Mesenchymal stem cell (in vitro differentiated cells and primary cell): ENCODE measurements around the gene TNFAIP1.

ENCODE experiments used
- DNase-seq: peaks from one replicate; pipeline ENCODE4 v3.0.0-alpha.2; 2013
- H2AFZ ChIP-seq: one replicate; pipeline ENCODE4 v1.6.1; 2013; ENCODE audit warnings: low read depth, mild to moderate bottlenecking, control low read depth, inconsistent platforms, low read length, moderate library complexity
- H2AK5ac ChIP-seq: 2 replicates; pipeline ENCODE4 v1.6.1; 2013; ENCODE audit warnings: low read length, moderate library complexity, mild to moderate bottlenecking, inconsistent platforms; ENCODE audit not compliant: severe bottlenecking
- H2BK120ac ChIP-seq: one replicate; pipeline ENCODE4 v1.6.1; 2013; ENCODE audit warnings: low read depth, mild to moderate bottlenecking, inconsistent platforms, low read length, moderate library complexity
- H2BK12ac ChIP-seq, 2 experiments: one replicate each; pipeline ENCODE4 v1.6.1; 2013; ENCODE audit warnings: inconsistent platforms in 2 of 2, low read length in 2 of 2, mild to moderate bottlenecking in 2 of 2, moderate library complexity in 2 of 2, control low read depth in 1 of 2
- H2BK15ac ChIP-seq: one replicate; pipeline ENCODE4 v1.6.1; 2013; ENCODE audit warnings: mild to moderate bottlenecking, low read depth, inconsistent platforms; ENCODE audit not compliant: poor library complexity, severe bottlenecking
- H2BK5ac ChIP-seq: 2 replicates; pipeline ENCODE4 v1.6.1; 2013; ENCODE audit warnings: low read depth, mild to moderate bottlenecking, low read length, control low read depth, inconsistent platforms; ENCODE audit not compliant: poor library complexity, severe bottlenecking
- H3K14ac ChIP-seq, 2 experiments: one replicate each; pipeline ENCODE4 v1.6.1; 2013; ENCODE audit warnings: inconsistent platforms in 2 of 2, low read length in 2 of 2, control low read depth in 1 of 2, mild to moderate bottlenecking in 1 of 2, moderate library complexity in 1 of 2
- H3K18ac ChIP-seq, 2 experiments: one replicate each; pipeline ENCODE4 v1.6.1; 2013; ENCODE audit warnings: inconsistent platforms in 2 of 2, low read length in 2 of 2, control low read depth in 1 of 2, low read depth in 1 of 2, mild to moderate bottlenecking in 1 of 2
- H3K23ac ChIP-seq, 2 experiments: one replicate each; pipeline ENCODE4 v1.6.1; 2013; ENCODE audit warnings: inconsistent platforms in 2 of 2, low read length in 2 of 2, mild to moderate bottlenecking in 2 of 2, moderate library complexity in 2 of 2, control low read depth in 1 of 2
- H3K27ac ChIP-seq: 2 replicates; pipeline ENCODE4 v1.5.1; 2013; ENCODE audit warnings: mild to moderate bottlenecking, moderate library complexity, low read length, control low read depth, inconsistent platforms; ENCODE audit not compliant: poor library complexity, severe bottlenecking
- H3K27me3 ChIP-seq, 2 experiments: 2 replicates each; pipeline versions ENCODE4 v1.6.1 to v1.7.0; 2013; ENCODE audit warnings: low read length in 2 of 2, mild to moderate bottlenecking in 2 of 2, moderate library complexity in 2 of 2, control low read depth in 1 of 2, inconsistent platforms in 1 of 2; ENCODE audit not compliant: control insufficient read depth in 1 of 2, insufficient read depth in 1 of 2
- H3K36me3 ChIP-seq, 2 experiments: 2 replicates each; pipeline versions ENCODE4 v1.6.1 to v1.7.0; 2013; ENCODE audit warnings: low read length in 2 of 2, control low read depth in 1 of 2, inconsistent platforms in 1 of 2, low read depth in 1 of 2, mild to moderate bottlenecking in 1 of 2; ENCODE audit not compliant: insufficient read depth in 2 of 2, control insufficient read depth in 1 of 2
- H3K4ac ChIP-seq, 2 experiments: one replicate each; pipeline ENCODE4 v1.6.1; 2013; ENCODE audit warnings: inconsistent platforms in 2 of 2, low read length in 2 of 2, mild to moderate bottlenecking in 2 of 2, moderate library complexity in 2 of 2, control low read depth in 1 of 2, low read depth in 1 of 2
- H3K4me1 ChIP-seq: 2 replicates; pipeline ENCODE4 v1.6.1; 2013; ENCODE audit warnings: low read depth, low read length, control low read depth; ENCODE audit not compliant: control insufficient read depth, insufficient read depth
- H3K4me2 ChIP-seq: 2 replicates; pipeline ENCODE4 v1.6.1; 2013; ENCODE audit warnings: low read length, mild to moderate bottlenecking, inconsistent platforms; ENCODE audit not compliant: poor library complexity, severe bottlenecking
- H3K4me3 ChIP-seq, 2 experiments: 2 replicates each; pipeline versions ENCODE4 v1.5.1 to v1.7.0; 2013; ENCODE audit warnings: low read length in 2 of 2, mild to moderate bottlenecking in 2 of 2, control low read depth in 1 of 2, low read depth in 1 of 2; ENCODE audit not compliant: insufficient read depth in 1 of 2
- H3K79me1 ChIP-seq: replicated peaks from 2 replicates; pipeline ENCODE4 v1.6.1; 2013; ENCODE audit warnings: mild to moderate bottlenecking, control low read depth, low read length, inconsistent platforms; ENCODE audit not compliant: poor library complexity, severe bottlenecking
- H3K9ac ChIP-seq: 2 replicates; pipeline ENCODE4 v1.7.0; 2013; ENCODE audit warnings: mild to moderate bottlenecking, low read length, moderate library complexity
- H3K9me3 ChIP-seq: 2 replicates; pipeline ENCODE4 v1.7.0; 2013; ENCODE audit warnings: mild to moderate bottlenecking, low read length; ENCODE audit not compliant: control insufficient read depth
- H4K8ac ChIP-seq: one replicate; pipeline ENCODE4 v1.6.1; 2013; ENCODE audit warnings: inconsistent platforms, mild to moderate bottlenecking, low read length, moderate library complexity
- H4K91ac ChIP-seq: one replicate; pipeline ENCODE4 v1.6.1; 2013; ENCODE audit warnings: mild to moderate bottlenecking, low read length, inconsistent platforms
- WGBS: methylation state at CpG from one replicate; pipeline ENCODE4 v1.1.7; 2013; ENCODE audit warnings: mixed read lengths; 5-methylcytosine and 5-hydroxymethylcytosine counted together

TNFAIP1 gene

DNA sequence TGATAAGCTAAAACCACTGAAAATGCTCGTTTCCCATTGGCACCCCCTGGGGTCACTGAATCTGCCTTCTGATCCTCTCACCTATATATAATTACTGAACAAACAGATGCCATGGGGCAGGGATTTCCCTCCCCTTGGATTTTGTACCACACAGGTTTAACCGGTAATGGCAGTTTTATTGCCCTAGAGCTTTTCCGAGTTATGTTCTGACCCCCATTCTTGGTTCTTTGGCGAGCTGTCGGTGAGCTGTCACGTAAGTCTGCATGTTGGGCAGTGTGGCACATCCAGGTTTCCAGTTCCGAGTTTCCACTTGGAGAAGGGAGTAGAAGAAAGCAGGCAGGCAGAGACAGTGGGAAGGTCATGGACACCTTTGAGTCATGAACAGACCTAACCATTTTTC is 9.4 kb upstream of the TNFAIP1 start:
- no peak overlapping the region for H2BK15ac ChIP-seq
- peaks cover 18 to 50% of the 10 kb centered on the region in 2 experiments for H3K36me3 ChIP-seq
- peaks cover 10% of the 10 kb centered on the region for H3K4me1 ChIP-seq
- no peak overlapping the region for H2AFZ ChIP-seq
- no peaks in the 10 kb centered on the region for H3K27me3 ChIP-seq
- H2BK120ac ChIP-seq, result no peak overlapping the region
- no peak overlapping the region for H2BK5ac ChIP-seq
- DNase-seq, result no peak
- no peak overlapping the region for H3K18ac ChIP-seq
- H3K9me3 ChIP-seq, result no peaks in the 10 kb centered on the region
- H3K27ac ChIP-seq, result no peak overlapping the region
- H3K4me2 ChIP-seq, result no peak overlapping the region
- H2AK5ac ChIP-seq, result peak overlapping the region; percentile 36
- H3K14ac ChIP-seq, result no peak overlapping the region
- H4K8ac ChIP-seq, result no peak overlapping the region
- no peak overlapping the region for H3K9ac ChIP-seq
- no peak overlapping the region for H2BK12ac ChIP-seq
- no peak overlapping the region for H3K4me3 ChIP-seq
- H3K79me1 ChIP-seq, result peaks cover 30% of the 10 kb centered on the region
- no peak overlapping the region for H3K23ac ChIP-seq
- no peak overlapping the region for H3K4ac ChIP-seq
- WGBS, result 99% methylated on average over 7 of the region's 7 CpGs
- no peak overlapping the region for H4K91ac ChIP-seq

- H2BK5ac ChIP-seq, result no peak overlapping the region
- H2AK5ac ChIP-seq, result peak overlapping the region; percentile 78
- H3K14ac ChIP-seq, result no peak overlapping the region
- H3K27me3 ChIP-seq, result no peaks in the 10 kb centered on the region
- peaks cover 7% of the 10 kb centered on the region for H3K4me1 ChIP-seq
- peaks cover 33% of the 10 kb centered on the region for H3K79me1 ChIP-seq
- no peak overlapping the region for H4K91ac ChIP-seq
- no peak overlapping the region for H3K23ac ChIP-seq
- peak overlapping the region; percentile 36 for H4K8ac ChIP-seq
- H2BK15ac ChIP-seq, result no peak overlapping the region
- H3K4me2 ChIP-seq, result no peak overlapping the region
- no peak for DNase-seq
- H3K9ac ChIP-seq, result no peak overlapping the region
- H2BK120ac ChIP-seq, result no peak overlapping the region
- H3K18ac ChIP-seq, result no peak overlapping the region
- no peak overlapping the region for H2AFZ ChIP-seq
- no peak overlapping the region for H3K27ac ChIP-seq
- no peak overlapping the region for H3K4ac ChIP-seq
- no peak overlapping the region for H2BK12ac ChIP-seq
- H3K4me3 ChIP-seq, result no peak overlapping the region
- no peaks in the 10 kb centered on the region for H3K9me3 ChIP-seq
- peaks cover 27 to 61% of the 10 kb centered on the region in 2 experiments for H3K36me3 ChIP-seq
- 97% methylated on average over 6 of the region's 9 CpGs for WGBS
Measured at GRCh38 chr17:28327031-28327607, 8.4 kb upstream of the TNFAIP1 start.

GRCh38 chr17:28327709-28328108 is 7.9 kb upstream of the TNFAIP1 start:
- no peak overlapping the region for H2BK5ac ChIP-seq
- H2BK120ac ChIP-seq, result no peak overlapping the region
- H4K91ac ChIP-seq, result no peak overlapping the region
- H3K4me3 ChIP-seq, result no peak overlapping the region
- no peak overlapping the region for H3K14ac ChIP-seq
- peak; percentile 26 for DNase-seq
- peaks cover 36% of the 10 kb centered on the region for H3K79me1 ChIP-seq
- no peak overlapping the region for H3K4me2 ChIP-seq
- no peak overlapping the region for H2AK5ac ChIP-seq
- no peaks in the 10 kb centered on the region for H3K27me3 ChIP-seq
- H4K8ac ChIP-seq, result no peak overlapping the region
- H2BK15ac ChIP-seq, result no peak overlapping the region
- H3K18ac ChIP-seq, result no peak overlapping the region
- no peak overlapping the region for H2AFZ ChIP-seq
- no peak overlapping the region for H3K23ac ChIP-seq
- peak overlapping the region; percentile 5 for H3K9ac ChIP-seq
- H3K4me1 ChIP-seq, result peaks cover 7% of the 10 kb centered on the region
- 83% methylated on average over 2 of the region's 3 CpGs for WGBS
- H3K27ac ChIP-seq, result peak overlapping the region; percentile 61
- H3K4ac ChIP-seq, result no peak overlapping the region
- H3K9me3 ChIP-seq, result no peaks in the 10 kb centered on the region
- H2BK12ac ChIP-seq, result no peak overlapping the region
- peaks cover 28 to 62% of the 10 kb centered on the region in 2 experiments for H3K36me3 ChIP-seq

DNA sequence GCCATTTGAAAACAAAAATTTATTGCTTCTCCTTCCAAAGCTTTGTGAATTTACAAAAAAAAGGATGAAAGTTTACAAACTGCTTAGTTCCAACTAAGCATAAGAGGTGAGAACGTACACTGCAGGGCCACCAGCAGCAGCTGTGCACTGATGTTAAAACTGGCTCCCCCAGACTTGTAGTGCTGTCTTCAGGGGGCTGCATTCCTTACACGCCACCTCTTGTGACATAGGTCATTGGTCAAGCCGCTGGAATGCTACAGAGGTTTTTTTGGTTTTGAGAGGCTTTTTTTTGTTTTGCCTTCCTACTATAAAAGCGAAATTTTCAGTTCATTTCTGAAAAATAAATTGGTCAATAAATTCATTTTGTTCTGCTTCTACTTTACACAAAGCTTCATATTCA is 7.2 kb upstream of the TNFAIP1 start:
- 49% methylated on average over 3 of the region's 4 CpGs for WGBS
- H3K4me3 ChIP-seq, result no peak overlapping the region
- H3K14ac ChIP-seq, result no peak overlapping the region

More for the DNA sequence above, 7.2 kb upstream of the TNFAIP1 start:
- Histone ChIP-seq H2BK12ac (no peak overlapping the region), H2AFZ (no peak overlapping the region), H3K18ac (no peak overlapping the region), H3K79me1 (peaks cover 35% of the 10 kb centered on the region), H2BK120ac (no peak overlapping the region), H3K4ac (no peak overlapping the region), H2BK15ac (no peak overlapping the region), H3K4me1 (peaks cover 9% of the 10 kb centered on the region), H3K9me3 (no peaks in the 10 kb centered on the region), H3K4me2 (no peak overlapping the region), H3K23ac (no peak overlapping the region), H3K27me3 (no peaks in the 10 kb centered on the region), H3K27ac (peak overlapping the region; percentile 61), H2AK5ac (no peak overlapping the region), H3K36me3 (peaks cover 28 to 62% of the 10 kb centered on the region in 2 experiments), H4K8ac (no peak overlapping the region), H3K9ac (no peak overlapping the region), H4K91ac (no peak overlapping the region), H2BK5ac (no peak overlapping the region)
- DNase-seq, result peak; percentile 49
